HEK293T (cell line): Measurements from ENCODE around the gene EVA1B.

ENCODE experiments used
- CTCF ChIA-PET: fragments of 350-600 bp; formaldehyde crosslinking; extraction: SDS; loops from one replicate; lab custom pipeline; 2021; ENCODE audit warnings: antibody characterized with exemption, inconsistent platforms; lab: Yijun Ruan, JAX
- POLR2A ChIA-PET: fragments of 350-600 bp; formaldehyde crosslinking; extraction: SDS; loops from one replicate; lab custom pipeline; 2020; ENCODE audit warnings: antibody characterized with exemption, inconsistent platforms; lab: Yijun Ruan, JAX
- DNase-seq: peaks from one replicate; pipeline ENCODE4 v3.0.0; 2012; ENCODE audit warnings: mixed read lengths; ENCODE audit errors: extremely low spot score
- ARNT ChIP-seq: fragments of 450-650 bp; IDR thresholded peaks from 2 replicates; pipeline ENCODE4 v1.6.1; 2017; ENCODE audit warnings: mild to moderate bottlenecking
- BHLHE40 ChIP-seq: fragments of 450-650 bp; IDR thresholded peaks from 2 replicates; pipeline ENCODE4 v1.6.1; 2016; ENCODE audit warnings: mild to moderate bottlenecking, moderate library complexity, borderline replicate concordance
- CTBP1 ChIP-seq: fragments of 450-650 bp; IDR thresholded peaks from 2 replicates; pipeline ENCODE4 v1.6.1; 2016; ENCODE audit warnings: borderline replicate concordance
- ELF4 ChIP-seq: fragments of 450-650 bp; IDR thresholded peaks from 2 replicates; pipeline ENCODE4 v1.6.1; 2017; ENCODE audit warnings: antibody characterized with exemption
- FOXA1 ChIP-seq: fragments of 450-650 bp; IDR thresholded peaks from 2 replicates; pipeline ENCODE4 v1.6.1; 2016; ENCODE audit warnings: mild to moderate bottlenecking
- FOXK2 ChIP-seq: fragments of 450-650 bp; IDR thresholded peaks from 2 replicates; pipeline ENCODE4 v1.6.1; 2016; ENCODE audit warnings: mild to moderate bottlenecking
- FOXM1 ChIP-seq: fragments of 450-650 bp; IDR thresholded peaks from 2 replicates; pipeline ENCODE4 v1.6.1; 2017; ENCODE audit warnings: mild to moderate bottlenecking, borderline replicate concordance
- HDGF ChIP-seq: fragments of 450-650 bp; IDR thresholded peaks from 2 replicates; pipeline ENCODE4 v1.6.1; 2017; ENCODE audit warnings: antibody characterized with exemption, borderline replicate concordance
- L3MBTL2 ChIP-seq: fragments of 450-650 bp; conservative IDR thresholded peaks from 2 replicates; pipeline ENCODE4 v1.6.1; 2016; ENCODE audit warnings: mild to moderate bottlenecking
- LEF1 ChIP-seq: fragments of 450-650 bp; IDR thresholded peaks from 2 replicates; pipeline ENCODE4 v1.6.1; 2017; ENCODE audit warnings: mild to moderate bottlenecking, borderline replicate concordance
- NFRKB ChIP-seq: fragments of 450-650 bp; IDR thresholded peaks from 2 replicates; pipeline ENCODE4 v1.6.1; 2016; ENCODE audit warnings: mild to moderate bottlenecking, moderate library complexity
- PKNOX1 ChIP-seq: fragments of 450-650 bp; IDR thresholded peaks from 2 replicates; pipeline ENCODE4 v1.6.1; 2016
- SP1 ChIP-seq: fragments of 450-650 bp; IDR thresholded peaks from 2 replicates; pipeline ENCODE4 v1.6.1; 2017
- SUZ12 ChIP-seq: fragments of 450-650 bp; IDR thresholded peaks from 2 replicates; pipeline ENCODE4 v1.6.1; 2016; ENCODE audit warnings: mild to moderate bottlenecking
- TARDBP ChIP-seq: fragments of 450-650 bp; IDR thresholded peaks from 2 replicates; pipeline ENCODE4 v1.6.1; 2016
- ZNF384 ChIP-seq: fragments of 450-650 bp; IDR thresholded peaks from 2 replicates; pipeline ENCODE4 v1.6.1; 2016

EVA1B gene

GRCh38 chr1:36352910-36353878, 29.7 kb upstream of the EVA1B start:
- ChIA-PET POLR2A (interaction anchor here (0.9 kb wide), 1 partner anchor 59 kb away, joined by 3 read pairs; no protein-coding TSS in a partner anchor), CTCF (no interaction called here)
- no peak for TF ChIP-seq FOXA1
- no peak for TF ChIP-seq TARDBP
- no peak for TF ChIP-seq NFRKB
- no peak for TF ChIP-seq ZNF384
- no peak for TF ChIP-seq CTBP1
- no peak for TF ChIP-seq PKNOX1
- TF ChIP-seq SP1 = no peak
- TF ChIP-seq FOXM1 = no peak
- TF ChIP-seq BHLHE40 = no peak
- TF ChIP-seq HDGF = no peak
- no peak for TF ChIP-seq ELF4
- DNase-seq = no peak

GRCh38 chr1:36352125-36352909, 28.9 kb upstream of the EVA1B start:
- CTCF ChIA-PET = interaction anchor here (0.6 to 1.2 kb wide), 2 partner anchors 17 to 67 kb away, joined by 3 read pairs; no protein-coding TSS in a partner anchor
- no peak for DNase-seq
- POLR2A ChIA-PET = interaction anchor here (0.9 kb wide), 1 partner anchor 60 kb away, joined by 3 read pairs; no protein-coding TSS in a partner anchor
- TF ChIP-seq PKNOX1 = no peak

DNA sequence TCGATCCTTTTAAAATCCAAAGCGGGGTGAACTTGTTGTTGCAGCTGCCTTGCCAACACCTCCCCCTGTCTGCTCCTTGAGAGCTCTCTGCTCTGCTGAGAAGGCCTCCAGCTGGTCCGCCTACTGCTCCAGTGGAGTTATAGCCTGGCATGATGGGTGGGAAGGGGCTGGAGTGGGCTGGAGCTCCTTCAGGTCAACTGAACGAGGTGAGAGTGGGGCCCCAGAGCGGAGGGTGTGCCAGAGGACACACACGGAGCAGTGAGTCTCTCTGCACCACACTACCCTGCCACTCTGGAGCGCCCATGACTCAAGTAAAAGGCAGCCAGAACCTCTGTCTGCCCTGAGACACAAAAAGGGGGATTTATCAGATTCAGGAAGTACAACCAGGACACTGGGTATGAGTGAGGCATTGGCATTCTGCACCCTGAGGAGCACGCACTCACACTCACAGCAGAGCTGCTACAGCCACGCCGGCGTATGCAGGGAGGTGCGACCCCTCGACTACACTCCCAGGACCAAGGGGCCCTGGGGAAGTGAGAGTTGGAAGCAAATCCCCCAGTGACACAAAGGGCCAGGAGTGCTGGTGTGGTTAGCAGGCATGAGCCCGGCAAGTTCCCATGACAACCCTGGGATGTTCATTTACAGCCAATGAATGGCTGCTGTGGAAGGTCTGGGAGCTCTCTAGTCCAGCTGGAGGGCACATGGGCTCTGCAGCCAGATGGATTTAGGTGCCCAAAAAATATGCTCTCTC, 28.0 kb upstream of the EVA1B start:
- CTCF ChIA-PET = interaction anchor here (0.6 to 1.2 kb wide), 3 partner anchors 9 to 68 kb away, joined by 3 read pairs; no protein-coding TSS in a partner anchor
- POLR2A ChIA-PET = no interaction called here
- no peak for DNase-seq
- TF ChIP-seq TARDBP = no peak
- no peak for TF ChIP-seq FOXA1
- no peak for TF ChIP-seq FOXK2
- TF ChIP-seq ZNF384 = no peak
- no peak for TF ChIP-seq HDGF
- no peak for TF ChIP-seq ARNT
- TF ChIP-seq FOXM1 = no peak

- ChIA-PET CTCF (interaction anchor here (0.9 kb wide), 1 partner anchor 10 kb away, joined by 3 read pairs; no protein-coding TSS in a partner anchor), POLR2A (no interaction called here)
- TF ChIP-seq CTBP1 = no peak
- no peak for TF ChIP-seq L3MBTL2
- no peak for TF ChIP-seq ARNT
- no peak for TF ChIP-seq ZNF384
- no peak for TF ChIP-seq SUZ12
- no peak for TF ChIP-seq BHLHE40
- TF ChIP-seq PKNOX1 = no peak
- no peak for TF ChIP-seq HDGF
- no peak for TF ChIP-seq SP1
- TF ChIP-seq FOXM1 = no peak
- no peak for TF ChIP-seq ELF4
- TF ChIP-seq NFRKB = no peak
- no peak for DNase-seq
These were observed 27.3 kb upstream of the EVA1B start for GRCh38 chr1:36350659-36351226.

- TF ChIP-seq BHLHE40 = no peak
- no peak for TF ChIP-seq ZNF384
- TF ChIP-seq NFRKB = no peak
- TF ChIP-seq TARDBP = no peak
- TF ChIP-seq ELF4 = no peak
- TF ChIP-seq LEF1 = no peak
- CTCF ChIA-PET = no interaction called here
- POLR2A ChIA-PET = interaction anchor here (0.9 kb wide), 1 partner anchor 38 kb away, joined by 3 read pairs; no protein-coding TSS in a partner anchor
- no peak for DNase-seq
These were observed 26.4 kb upstream of the EVA1B start for GRCh38 chr1:36349839-36350238.
